DND-41 (cell line): ENCODE results near the gene NMRAL1.

Source experiments
- CTCF ChIP-seq: IDR thresholded peaks from 2 replicates; pipeline ENCODE4 v1.5.1; 2012; ENCODE audit warnings: borderline replicate concordance, low read length, moderate library complexity, mild to moderate bottlenecking; ENCODE audit not compliant: poor library complexity, severe bottlenecking; ENCODE audit errors: extremely low read depth
- EZH2 ChIP-seq: IDR thresholded peaks from 3 replicates; pipeline ENCODE4 v1.6.1; 2012; ENCODE audit warnings: borderline replicate concordance, low read depth, mild to moderate bottlenecking, moderate library complexity, low read length, inconsistent platforms; ENCODE audit not compliant: severe bottlenecking

GRCh38 chr16:4472880-4473279 lies 1.5 kb downstream of the NMRAL1 start:
- TF ChIP-seq CTCF (no peak), EZH2 (no peak)
